ENCODE results near the gene SLC50A1.

The SLC50A1 gene

GRCh38 chr1:155135415-155136028, at the start of gene SLC50A1:
Gene SLC50A1, plus strand, starts transcription at chr1:155135852. Its CDS starts 60 bp downstream, at chr1:155135912.
- no peak for FAIRE-seq
- peak; percentile 73 for DNase-seq (ENCODE audit: insufficient read length, low spot score)

DNA sequence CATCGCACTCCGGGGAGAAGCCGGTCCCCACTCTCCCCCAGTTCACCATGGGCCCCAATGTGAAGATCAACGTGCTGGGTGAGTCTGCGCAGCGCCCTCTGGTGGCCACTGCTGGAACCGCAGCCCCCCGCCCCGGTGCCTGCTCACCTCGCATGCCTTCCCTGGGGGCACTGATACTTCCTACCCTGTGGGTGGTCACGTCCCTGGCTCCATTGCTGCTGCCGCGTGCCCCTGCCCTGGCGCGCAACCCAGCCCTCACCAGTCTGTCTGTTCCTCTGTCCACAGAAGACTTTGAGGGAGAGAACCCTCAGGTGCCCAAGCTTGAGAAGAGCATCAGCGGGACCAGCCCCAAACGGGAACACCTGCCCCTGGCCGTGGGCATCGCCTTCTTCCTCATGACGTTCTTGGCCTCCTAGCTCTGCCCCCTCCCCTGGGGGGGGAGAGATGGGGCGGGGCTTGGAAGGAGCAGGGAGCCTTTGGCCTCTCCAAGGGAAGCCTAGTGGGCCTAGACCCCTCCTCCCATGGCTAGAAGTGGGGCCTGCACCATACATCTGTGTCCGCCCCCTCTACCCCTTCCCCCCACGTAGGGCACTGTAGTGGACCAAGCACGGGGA, 49.4 kb upstream of the SLC50A1 start:
- FAIRE-seq (no peak), DNase-seq (ENCODE audit: insufficient read length, low spot score) (peak; percentile 74)

DNA sequence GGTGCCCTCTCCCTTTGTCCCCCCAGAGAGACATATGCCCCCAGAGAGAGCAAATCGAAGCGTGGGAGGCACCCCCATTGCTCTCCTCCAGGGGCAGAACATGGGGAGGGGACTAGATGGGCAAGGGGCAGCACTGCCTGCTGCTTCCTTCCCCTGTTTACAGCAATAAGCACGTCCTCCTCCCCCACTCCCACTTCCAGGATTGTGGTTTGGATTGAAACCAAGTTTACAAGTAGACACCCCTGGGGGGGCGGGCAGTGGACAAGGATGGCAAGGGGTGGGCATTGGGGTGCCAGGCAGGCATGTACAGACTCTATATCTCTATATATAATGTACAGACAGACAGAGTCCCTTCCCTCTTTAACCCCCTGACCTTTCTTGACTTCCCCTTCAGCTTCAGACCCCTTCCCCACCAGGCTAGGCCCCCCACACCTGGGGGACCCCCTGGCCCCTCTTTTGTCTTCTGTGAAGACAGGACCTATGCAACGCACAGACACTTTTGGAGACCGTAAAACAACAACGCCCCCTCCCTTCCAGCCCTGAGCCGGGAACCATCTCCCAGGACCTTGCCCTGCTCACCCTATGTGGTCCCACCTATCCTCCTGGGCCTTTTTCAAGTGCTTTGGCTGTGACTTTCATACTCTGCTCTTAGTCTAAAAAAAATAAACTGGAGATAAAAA, 48.7 kb upstream of the SLC50A1 start:
- no peak for DNase-seq (ENCODE audit: insufficient read length, low spot score)
- FAIRE-seq, result no peak

DNA sequence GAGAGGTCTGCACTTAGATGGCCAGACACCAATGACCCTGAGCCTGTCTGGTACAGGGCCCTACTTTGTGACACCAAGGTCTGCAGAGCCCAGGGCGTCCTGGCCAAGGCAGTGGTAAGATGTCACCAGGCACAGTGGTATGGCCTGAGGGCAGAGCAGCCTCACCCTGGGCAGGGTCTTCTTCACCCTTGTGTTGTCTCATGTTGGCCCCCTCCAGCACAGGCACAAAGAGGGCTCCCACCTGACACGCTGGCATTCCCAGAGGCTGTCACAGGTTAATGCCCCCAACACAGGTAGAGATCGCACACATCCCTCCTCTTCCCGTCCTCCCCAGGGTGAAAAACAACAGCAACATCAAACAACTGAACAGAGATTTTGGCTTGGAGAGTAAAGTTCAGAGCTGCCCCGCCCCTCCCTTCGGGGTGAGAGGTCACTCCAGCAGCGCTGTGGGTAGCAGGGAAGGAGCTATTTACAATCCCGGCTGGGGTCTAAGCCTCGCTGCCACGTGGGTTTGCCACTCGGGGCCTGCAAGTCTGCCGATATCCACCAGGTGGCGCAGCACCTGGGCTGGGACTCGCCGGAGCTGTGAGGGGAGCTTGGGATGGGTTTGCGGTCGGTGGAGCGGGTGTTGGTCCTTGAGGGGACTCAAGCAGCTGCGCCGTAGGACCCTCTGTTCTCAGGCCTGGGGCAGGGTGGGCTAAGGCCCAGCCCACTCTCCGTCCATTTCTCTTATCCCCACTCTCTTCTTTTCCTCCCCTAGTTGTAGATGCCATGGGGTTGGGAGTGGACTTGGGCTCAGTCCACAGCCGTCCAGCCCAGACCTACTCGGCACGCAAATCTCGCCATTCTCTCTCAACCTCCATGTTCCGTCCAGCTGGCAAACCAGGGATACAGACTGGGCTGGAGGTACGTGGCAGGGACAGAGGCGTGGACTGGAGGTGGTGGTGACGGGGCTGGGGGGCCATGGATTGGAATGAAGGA, 44.3 kb upstream of the SLC50A1 start:
- FAIRE-seq, result peak; percentile 49
- peak; percentile 75 for DNase-seq (ENCODE audit: insufficient read length, low spot score)

- DNase-seq (ENCODE audit: insufficient read length, low spot score) (no peak), FAIRE-seq (no peak)
These were observed 43.5 kb upstream of the SLC50A1 start for GRCh38 chr1:155092131-155092530.

DNA sequence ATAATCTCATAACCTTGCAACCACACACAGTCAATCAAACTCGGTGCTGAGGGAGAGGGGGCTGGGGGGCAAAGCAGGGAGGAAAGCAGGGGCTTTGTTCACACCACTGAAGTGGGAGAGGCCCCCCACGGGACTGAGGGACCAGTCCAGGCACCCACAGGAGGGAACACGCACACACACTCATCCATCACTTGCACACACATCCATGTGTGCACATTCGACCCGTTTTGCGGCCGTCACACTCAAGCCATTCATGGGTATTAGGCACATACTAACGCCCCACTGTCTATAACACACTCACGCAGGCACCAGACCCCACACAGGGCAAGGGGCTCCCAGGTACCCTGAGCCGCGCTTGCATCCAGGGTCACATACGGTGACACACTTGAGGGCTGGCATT, 43.0 kb upstream of the SLC50A1 start:
- FAIRE-seq (no peak), DNase-seq (ENCODE audit: insufficient read length, low spot score) (no peak)

DNA sequence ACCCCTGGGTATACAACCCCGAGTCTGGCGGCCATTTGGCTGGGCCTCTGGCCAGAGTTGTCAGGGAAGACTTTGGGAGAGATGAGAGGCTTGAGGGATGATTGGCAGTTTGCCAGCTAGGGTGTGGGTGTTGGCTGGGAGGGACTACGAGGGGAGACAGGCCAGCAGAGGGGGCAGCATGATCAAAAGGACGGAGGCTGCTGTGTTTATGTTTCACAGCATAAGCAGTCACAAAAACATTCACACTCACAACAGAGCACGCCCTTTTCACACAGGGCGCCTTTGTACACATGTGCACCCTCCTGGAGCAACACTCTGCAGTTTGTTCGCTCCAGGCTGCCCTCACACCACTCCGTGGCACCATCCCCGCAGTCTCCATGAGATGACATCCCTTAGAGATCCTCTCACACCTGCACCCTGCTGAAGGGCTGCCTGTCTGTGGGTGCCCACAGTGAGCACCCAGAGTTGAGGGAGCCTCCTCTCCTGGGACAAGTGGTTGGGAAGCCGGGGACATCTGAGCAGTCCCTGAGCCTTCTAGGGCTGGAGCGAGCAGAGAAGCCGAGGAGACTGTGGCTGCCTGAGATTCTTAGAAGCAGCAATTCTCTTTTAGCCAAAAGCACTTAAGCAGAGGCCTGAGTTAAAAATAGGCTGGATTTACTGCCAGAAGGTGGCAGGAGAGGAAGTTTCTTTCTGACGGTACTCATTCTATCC, 41.6 kb upstream of the SLC50A1 start:
- FAIRE-seq (no peak), DNase-seq (ENCODE audit: insufficient read length, low spot score) (no peak)

DNA sequence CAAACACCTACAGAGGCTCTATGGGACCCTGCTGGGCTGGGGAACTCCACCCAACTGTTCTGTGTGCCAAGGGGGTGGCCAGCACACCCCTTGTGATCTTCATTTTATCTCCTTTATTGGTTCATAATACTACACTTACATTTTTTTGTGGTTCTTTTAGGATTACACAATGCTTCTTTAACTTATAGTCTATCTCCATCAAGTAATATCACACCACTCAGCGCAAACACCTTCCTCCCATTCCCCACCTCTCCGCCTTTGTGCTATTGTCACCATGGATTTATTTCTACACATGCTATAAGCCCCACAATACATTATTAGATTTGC, 41.1 kb upstream of the SLC50A1 start:
- DNase-seq (ENCODE audit: insufficient read length, low spot score) (no peak), FAIRE-seq (no peak)

GRCh38 chr1:155099331-155099730, 36.3 kb upstream of the SLC50A1 start:
- FAIRE-seq, result no peak
- no peak for DNase-seq (ENCODE audit: insufficient read length, low spot score)

DNA sequence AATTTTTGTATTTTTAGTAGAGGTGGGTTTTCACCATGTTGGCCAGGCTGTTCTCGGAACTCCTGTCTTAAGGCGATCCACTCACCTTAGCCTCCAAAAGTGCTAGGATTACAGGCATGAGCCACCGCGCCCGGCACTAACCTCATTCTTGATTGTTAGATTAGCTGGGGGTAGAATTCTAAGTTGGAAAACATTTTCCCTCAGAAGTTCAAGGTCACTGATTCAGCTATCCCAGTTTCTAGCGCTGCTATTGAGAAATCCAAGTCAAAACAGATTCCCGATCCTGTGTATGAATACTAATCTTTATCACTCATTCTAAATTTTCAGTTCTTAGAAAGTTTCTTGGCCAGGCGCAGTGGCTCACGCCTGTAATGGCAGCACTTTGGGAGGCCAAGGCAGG, 32.3 kb upstream of the SLC50A1 start:
- DNase-seq (ENCODE audit: insufficient read length, low spot score), result no peak
- no peak for FAIRE-seq

DNA sequence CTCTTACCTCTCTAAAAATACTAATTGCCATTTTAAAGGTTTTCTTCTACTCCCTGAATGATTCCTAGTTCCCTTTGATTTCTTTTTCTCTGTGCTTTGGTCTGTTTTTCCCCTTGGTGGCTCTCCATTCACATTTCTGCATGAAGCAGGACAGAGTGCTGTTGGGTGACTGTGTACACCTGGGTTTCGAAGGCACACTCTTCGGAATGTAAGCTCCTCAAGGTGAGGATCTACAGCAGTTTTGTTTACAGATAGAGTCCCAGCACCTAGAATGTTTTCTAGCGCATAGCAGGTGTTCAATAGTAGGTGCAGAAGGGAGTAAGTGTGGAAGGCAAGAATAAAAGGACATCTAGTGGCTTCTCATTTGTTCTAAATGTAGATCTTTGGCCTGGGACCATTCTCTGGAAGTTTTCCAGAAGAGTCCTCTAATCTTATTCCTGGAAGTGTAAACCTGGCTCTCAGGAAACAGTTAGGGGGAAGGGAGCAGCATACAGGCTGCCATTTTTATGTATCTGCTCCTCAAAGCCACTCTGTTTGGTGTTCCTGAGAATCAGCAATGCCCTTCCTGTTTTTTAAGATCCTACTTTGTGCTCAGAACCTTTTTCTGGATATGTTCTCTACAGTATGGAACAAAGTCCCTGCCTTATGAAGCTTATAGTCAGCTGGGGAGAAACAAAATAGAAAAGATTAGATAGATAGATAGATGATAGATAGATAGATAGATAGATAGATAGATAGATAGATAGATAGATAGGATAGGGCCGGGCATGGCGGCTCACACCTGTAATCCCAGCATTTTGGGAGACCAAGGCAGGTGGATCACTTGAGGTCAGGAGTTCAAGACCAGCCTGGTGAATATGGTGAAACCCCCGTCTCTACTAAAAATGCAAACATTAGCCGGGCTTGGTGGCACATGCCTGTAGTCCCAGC, 30.8 kb upstream of the SLC50A1 start:
- FAIRE-seq (no peak), DNase-seq (ENCODE audit: insufficient read length, low spot score) (no peak)

DNA sequence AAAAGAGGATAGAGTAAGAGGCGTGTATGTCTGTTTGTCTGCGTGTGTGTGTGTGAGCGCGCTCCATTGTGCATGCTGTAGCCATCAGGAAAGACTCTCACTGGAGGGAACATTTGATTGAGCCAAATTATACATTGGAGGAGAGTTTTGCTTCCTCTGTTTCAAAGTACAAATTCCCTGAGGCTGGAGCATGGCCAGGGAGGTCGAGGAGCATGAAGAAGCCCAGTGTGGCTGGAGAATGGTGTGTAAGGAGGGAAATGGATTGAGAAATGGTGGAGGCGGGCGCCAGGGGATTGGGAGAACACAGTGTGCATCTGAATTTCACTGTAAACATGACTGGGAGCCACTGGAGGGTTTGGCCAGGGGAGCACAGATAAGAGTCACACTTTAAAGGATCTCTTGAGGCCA, 30.0 kb upstream of the SLC50A1 start:
- DNase-seq (ENCODE audit: insufficient read length, low spot score) (no peak), FAIRE-seq (no peak)

GRCh38 chr1:155106862-155107261, 28.8 kb upstream of the SLC50A1 start:
- no peak for DNase-seq (ENCODE audit: insufficient read length, low spot score)
- no peak for FAIRE-seq

- FAIRE-seq, result no peak
- no peak for DNase-seq (ENCODE audit: insufficient read length, low spot score)
These were observed 28.1 kb upstream of the SLC50A1 start for GRCh38 chr1:155107309-155108264.

GRCh38 chr1:155108296-155108695, 27.4 kb upstream of the SLC50A1 start:
- no peak for DNase-seq (ENCODE audit: insufficient read length, low spot score)
- FAIRE-seq, result no peak

GRCh38 chr1:155110381-155110780, 25.3 kb upstream of the SLC50A1 start:
- no peak for FAIRE-seq
- DNase-seq (ENCODE audit: insufficient read length, low spot score), result no peak

- DNase-seq (ENCODE audit: insufficient read length, low spot score) (no peak), FAIRE-seq (no peak)
These were observed 24.8 kb upstream of the SLC50A1 start for GRCh38 chr1:155110826-155111225.

GRCh38 chr1:155113450-155113980, 22.1 kb upstream of the SLC50A1 start:
- DNase-seq (ENCODE audit: insufficient read length, low spot score) (no peak), FAIRE-seq (no peak)
